Measurements from ENCODE around the gene PTPRD. TPM values are rescaled to one million over a fixed set of nuclear protein-coding genes. Genes with fewer than 3 reads are reported as not detected.

Gene PTPRD
- total RNA-seq, 1 experiment from 2014 or later: not detected

DNA sequence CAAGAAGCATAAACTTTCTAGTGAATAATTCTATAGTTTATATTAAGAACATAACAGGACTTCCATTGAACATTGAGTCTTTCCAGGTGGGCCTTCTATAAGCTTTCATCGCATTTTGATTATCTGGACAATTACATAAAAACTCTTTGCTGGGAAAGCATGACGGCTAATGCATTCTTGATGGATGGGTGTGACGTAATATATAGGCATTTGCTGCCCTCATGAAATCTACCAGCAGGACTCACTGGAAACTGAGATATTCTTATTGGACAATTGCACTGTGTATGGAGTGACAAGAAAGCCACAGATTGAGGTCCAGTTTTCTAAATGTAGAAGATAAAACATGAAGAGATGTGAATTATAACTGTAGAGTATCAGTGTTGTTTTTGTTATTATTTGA, 15.0 kb downstream of the PTPRD start:
- CTCF ChIA-PET: no interaction called here
- Histone ChIP-seq H3K4me1 (ENCODE audit: control insufficient read depth, insufficient read depth, low read length) (no peaks in the 10 kb centered on the region), H3K27ac (ENCODE audit: low read length) (no peak overlapping the region), H3K9me3 (ENCODE audit: control insufficient read depth, insufficient read depth, low read depth, low read length) (no peaks in the 10 kb centered on the region), H3K4me3 (ENCODE audit: low read depth in 2 of 2, low read length in 2 of 2) (no peak overlapping the region), H3K36me3 (ENCODE audit: control insufficient read depth, insufficient read depth, low read length) (no peaks in the 10 kb centered on the region), H3K27me3 (ENCODE audit: control insufficient read depth, insufficient read depth, low read length) (no peaks in the 10 kb centered on the region)
- in situ Hi-C loops (cut with HindIII; ENCODE audit: low pct_unique_long_range_greater_than_20kb, low sequenced_read_pairs) (no loop called here), intact Hi-C loops (cut with micrococcal nuclease; ENCODE audit: unreplicated experiment) (no loop called here)
- POLR2A ChIA-PET: no interaction called here
- ATAC-seq: no peak
- no peak for DNase-seq (ENCODE audit: low read depth, low spot score)
- TF ChIP-seq, protein P1, sequence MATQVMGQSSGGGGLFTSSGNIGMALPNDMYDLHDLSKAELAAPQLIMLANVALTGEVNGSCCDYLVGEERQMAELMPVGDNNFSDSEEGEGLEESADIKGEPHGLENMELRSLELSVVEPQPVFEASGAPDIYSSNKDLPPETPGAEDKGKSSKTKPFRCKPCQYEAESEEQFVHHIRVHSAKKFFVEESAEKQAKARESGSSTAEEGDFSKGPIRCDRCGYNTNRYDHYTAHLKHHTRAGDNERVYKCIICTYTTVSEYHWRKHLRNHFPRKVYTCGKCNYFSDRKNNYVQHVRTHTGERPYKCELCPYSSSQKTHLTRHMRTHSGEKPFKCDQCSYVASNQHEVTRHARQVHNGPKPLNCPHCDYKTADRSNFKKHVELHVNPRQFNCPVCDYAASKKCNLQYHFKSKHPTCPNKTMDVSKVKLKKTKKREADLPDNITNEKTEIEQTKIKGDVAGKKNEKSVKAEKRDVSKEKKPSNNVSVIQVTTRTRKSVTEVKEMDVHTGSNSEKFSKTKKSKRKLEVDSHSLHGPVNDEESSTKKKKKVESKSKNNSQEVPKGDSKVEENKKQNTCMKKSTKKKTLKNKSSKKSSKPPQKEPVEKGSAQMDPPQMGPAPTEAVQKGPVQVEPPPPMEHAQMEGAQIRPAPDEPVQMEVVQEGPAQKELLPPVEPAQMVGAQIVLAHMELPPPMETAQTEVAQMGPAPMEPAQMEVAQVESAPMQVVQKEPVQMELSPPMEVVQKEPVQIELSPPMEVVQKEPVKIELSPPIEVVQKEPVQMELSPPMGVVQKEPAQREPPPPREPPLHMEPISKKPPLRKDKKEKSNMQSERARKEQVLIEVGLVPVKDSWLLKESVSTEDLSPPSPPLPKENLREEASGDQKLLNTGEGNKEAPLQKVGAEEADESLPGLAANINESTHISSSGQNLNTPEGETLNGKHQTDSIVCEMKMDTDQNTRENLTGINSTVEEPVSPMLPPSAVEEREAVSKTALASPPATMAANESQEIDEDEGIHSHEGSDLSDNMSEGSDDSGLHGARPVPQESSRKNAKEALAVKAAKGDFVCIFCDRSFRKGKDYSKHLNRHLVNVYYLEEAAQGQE (IDR thresholded peaks at IDR 0.05; ENCODE audit: insufficient read depth in 1 of 2, low read depth in 2 of 2, low read length in 1 of 2): no peak
- TF ChIP-seq, protein P2, sequence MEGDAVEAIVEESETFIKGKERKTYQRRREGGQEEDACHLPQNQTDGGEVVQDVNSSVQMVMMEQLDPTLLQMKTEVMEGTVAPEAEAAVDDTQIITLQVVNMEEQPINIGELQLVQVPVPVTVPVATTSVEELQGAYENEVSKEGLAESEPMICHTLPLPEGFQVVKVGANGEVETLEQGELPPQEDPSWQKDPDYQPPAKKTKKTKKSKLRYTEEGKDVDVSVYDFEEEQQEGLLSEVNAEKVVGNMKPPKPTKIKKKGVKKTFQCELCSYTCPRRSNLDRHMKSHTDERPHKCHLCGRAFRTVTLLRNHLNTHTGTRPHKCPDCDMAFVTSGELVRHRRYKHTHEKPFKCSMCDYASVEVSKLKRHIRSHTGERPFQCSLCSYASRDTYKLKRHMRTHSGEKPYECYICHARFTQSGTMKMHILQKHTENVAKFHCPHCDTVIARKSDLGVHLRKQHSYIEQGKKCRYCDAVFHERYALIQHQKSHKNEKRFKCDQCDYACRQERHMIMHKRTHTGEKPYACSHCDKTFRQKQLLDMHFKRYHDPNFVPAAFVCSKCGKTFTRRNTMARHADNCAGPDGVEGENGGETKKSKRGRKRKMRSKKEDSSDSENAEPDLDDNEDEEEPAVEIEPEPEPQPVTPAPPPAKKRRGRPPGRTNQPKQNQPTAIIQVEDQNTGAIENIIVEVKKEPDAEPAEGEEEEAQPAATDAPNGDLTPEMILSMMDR (IDR thresholded peaks at IDR 0.05): no peak
- no peak for TF ChIP-seq POLR2AphosphoS5 (IDR thresholded peaks at IDR 0.05; ENCODE audit: low read depth, low read length)
- TF ChIP-seq TCF7L2 (IDR thresholded peaks at IDR 0.05; ENCODE audit: low read depth, low read length): no peak
- no peak for TF ChIP-seq SIN3A (IDR thresholded peaks at IDR 0.05; ENCODE audit: borderline replicate concordance, insufficient read depth, low read depth, low read length)
- BruUV-seq (replicated peaks): no TSS peak

DNA sequence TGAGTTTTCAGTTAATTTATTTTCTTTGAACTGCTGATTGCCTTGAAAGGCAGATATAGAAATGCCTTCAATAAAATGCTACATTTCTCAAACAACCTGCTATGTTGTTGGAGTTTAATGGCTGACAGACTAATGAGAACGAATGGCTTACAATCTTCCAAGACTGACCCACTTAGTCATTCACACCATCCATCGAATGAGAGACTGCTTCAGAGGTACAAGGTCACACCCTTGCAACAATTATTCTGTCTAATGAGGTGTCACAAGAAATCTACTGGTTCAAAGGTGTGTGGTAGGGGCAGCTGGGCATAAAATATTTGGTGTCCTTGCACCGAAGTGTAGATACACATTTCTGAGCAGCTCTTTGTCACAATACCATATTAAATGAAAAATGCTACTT, 18.3 kb downstream of the PTPRD start:
- no peaks in the 10 kb centered on the region for H3K4me1 ChIP-seq (ENCODE audit: control insufficient read depth, insufficient read depth, low read length)
- H3K36me3 ChIP-seq (ENCODE audit: control insufficient read depth, insufficient read depth, low read length): no peaks in the 10 kb centered on the region
- TF ChIP-seq TCF7L2 (IDR thresholded peaks at IDR 0.05; ENCODE audit: low read depth, low read length) (no peak), SIN3A (IDR thresholded peaks at IDR 0.05; ENCODE audit: borderline replicate concordance, insufficient read depth, low read depth, low read length) (no peak)
- TF ChIP-seq, protein P1 (IDR thresholded peaks at IDR 0.05; ENCODE audit: insufficient read depth in 1 of 2, low read depth in 2 of 2, low read length in 1 of 2): no peak
- TF ChIP-seq, protein P2 (IDR thresholded peaks at IDR 0.05): no peak
- ChIA-PET CTCF (no interaction called here), POLR2A (no interaction called here)
- H3K4me3 ChIP-seq (ENCODE audit: low read depth in 2 of 2, low read length in 2 of 2): no peak overlapping the region
- intact Hi-C loops (cut with micrococcal nuclease; ENCODE audit: unreplicated experiment) (no loop called here), in situ Hi-C loops (cut with HindIII; ENCODE audit: low pct_unique_long_range_greater_than_20kb, low sequenced_read_pairs) (no loop called here)
- no peaks in the 10 kb centered on the region for H3K27me3 ChIP-seq (ENCODE audit: control insufficient read depth, insufficient read depth, low read length)
- no peak for ATAC-seq
- H3K9me3 ChIP-seq (ENCODE audit: control insufficient read depth, insufficient read depth, low read depth, low read length): no peaks in the 10 kb centered on the region
- no TSS peak for BruUV-seq (replicated peaks)
- DNase-seq (ENCODE audit: low read depth, low spot score): no peak
- no peak overlapping the region for H3K27ac ChIP-seq (ENCODE audit: low read length)
